NOMO-1 (cell line): Measurements from ENCODE around the gene ZFAND3.
A peak's percentile ranks its signal among the peaks of the same experiment; 100 is the strongest.

Experiments
- DNase-seq, 2 experiments: peaks; one replicate each; lab custom pipeline; 2025; ENCODE audit not compliant: unreplicated experiment in 2 of 2; lab: John Stamatoyannopoulos, UW

ZFAND3 gene

GRCh38 chr6:37965964-37966676, 146.6 kb downstream of the ZFAND3 start:
- no peak for DNase-seq

DNA sequence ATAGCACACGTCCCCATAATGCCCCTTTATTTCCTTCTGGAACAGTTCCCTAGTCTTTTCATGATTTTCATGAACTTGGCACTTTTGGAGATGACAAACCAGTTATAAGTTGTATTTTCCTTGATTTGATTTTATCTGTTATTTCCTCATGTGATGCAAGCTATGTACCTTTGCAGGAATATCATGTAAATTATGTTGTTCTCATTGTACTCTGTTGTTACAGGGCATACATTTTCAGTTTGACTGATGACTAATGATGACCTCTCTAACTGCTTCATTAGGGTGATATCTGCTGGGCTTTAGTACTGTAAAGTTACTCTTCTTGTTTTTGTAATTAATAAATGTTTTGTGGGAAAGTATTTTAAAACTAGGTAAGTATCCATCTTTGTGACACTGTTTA, 147.3 kb downstream of the ZFAND3 start:
- no peak for DNase-seq

DNA sequence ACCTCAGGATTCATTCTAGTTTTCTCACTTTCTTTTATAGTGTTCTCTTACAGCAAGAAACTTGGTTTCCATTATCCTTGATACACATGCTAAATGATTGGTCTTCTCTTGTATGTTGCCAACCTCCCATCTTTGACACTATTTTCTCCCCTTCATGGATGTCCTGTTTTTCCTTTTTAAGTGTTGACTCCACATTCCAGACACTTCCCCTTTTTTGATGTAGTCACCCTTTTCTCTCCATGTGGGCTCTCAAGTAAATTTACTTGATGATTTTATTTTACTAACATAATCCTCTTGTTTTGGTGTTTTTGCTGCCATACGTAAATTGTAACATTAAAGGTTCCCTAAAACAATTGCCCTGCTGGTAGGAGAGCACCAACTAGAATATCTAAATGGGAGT, 148.1 kb downstream of the ZFAND3 start:
- DNase-seq = no peak

- DNase-seq = no peak
Observed at GRCh38 chr6:37971266-37971665, 151.7 kb downstream of the ZFAND3 start.

DNA sequence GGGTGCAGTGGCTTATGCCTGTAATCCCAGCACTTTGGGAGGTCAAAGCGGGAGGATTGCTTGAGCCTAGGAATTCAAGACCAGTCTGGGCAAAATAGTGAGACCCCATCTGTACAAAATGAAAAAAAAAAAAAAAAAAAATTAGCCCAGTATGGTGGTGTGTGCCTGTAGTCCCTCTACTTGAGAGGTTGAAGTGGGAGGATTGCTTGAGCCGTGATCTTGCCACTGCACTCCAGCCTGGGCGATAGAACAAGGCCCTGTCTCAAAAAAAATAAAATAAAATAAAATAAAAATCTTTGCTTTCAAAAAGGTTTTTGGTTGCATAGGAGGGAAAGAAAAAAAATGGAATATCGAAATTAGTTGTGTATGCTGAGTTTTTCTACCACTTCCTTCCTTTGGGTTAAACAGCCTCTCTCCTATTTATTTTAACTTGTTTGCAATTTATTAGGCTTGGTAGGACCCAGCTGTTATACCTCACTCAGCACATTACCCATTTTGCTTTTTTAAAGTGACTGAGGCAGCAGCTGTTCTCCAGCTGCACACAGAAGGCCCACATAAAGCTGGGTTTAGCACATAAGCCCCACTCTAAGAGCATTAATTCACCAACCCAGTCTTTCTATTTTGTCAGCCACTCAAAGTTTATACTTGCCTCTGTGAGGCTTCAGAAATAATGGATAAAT, 152.3 kb downstream of the ZFAND3 start:
- no peak for DNase-seq

GRCh38 chr6:37972994-37973757, 153.6 kb downstream of the ZFAND3 start:
- DNase-seq = no peak

- DNase-seq = no peak
Observed at GRCh38 chr6:37974381-37974780, 154.9 kb downstream of the ZFAND3 start.

GRCh38 chr6:37974943-37975342, 155.4 kb downstream of the ZFAND3 start:
- DNase-seq = no peak

DNA sequence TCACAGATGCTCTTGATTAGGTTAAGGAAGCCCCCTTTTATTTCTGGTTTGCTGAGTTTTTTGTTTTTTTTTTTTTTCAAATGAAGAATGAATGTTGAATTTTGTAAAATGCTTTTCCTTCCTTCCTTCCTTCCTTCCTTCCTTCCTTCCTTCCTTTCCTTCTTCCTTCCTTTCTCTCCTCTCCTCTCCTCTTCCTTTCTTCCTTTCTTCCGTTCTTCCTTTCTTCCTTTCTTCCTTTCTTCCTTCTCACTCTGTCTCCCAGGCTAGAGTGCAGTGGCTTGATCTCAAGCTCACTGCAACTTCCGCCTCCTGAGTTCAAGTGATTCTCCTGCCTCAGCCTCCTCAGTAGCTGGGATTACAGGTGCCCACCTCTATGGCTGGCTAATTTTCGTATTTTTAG, 158.2 kb downstream of the ZFAND3 start:
- DNase-seq = no peak

GRCh38 chr6:37979392-37980221, 160.1 kb downstream of the ZFAND3 start:
- DNase-seq = no peak

- DNase-seq = no peak
Observed at GRCh38 chr6:37980222-37980595, 160.7 kb downstream of the ZFAND3 start.

- no peak for DNase-seq
Observed at GRCh38 chr6:37981626-37982025, 162.1 kb downstream of the ZFAND3 start.

DNA sequence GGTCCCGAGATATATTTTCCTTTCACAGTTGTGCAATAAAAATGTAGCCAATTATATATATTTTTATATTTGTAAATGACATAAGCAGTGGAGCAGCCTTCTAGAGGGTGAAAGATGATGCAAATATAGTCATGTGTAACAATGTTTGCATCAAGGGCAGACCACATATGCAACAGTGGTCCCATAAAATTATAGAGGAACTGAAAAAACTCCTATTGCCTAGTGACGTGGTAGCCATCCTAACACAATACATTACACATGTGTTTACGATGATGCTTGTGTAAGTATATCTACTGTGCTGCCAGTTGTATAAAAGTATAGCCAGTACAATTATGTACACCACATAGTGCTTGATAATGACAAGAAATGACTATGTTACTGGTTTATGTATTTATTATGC, 162.8 kb downstream of the ZFAND3 start:
- peak; percentile 7 to 66 for DNase-seq

- DNase-seq = no peak
Observed at GRCh38 chr6:37983720-37984501, 164.4 kb downstream of the ZFAND3 start.

GRCh38 chr6:37984578-37984977, 165.1 kb downstream of the ZFAND3 start:
- no peak for DNase-seq

DNA sequence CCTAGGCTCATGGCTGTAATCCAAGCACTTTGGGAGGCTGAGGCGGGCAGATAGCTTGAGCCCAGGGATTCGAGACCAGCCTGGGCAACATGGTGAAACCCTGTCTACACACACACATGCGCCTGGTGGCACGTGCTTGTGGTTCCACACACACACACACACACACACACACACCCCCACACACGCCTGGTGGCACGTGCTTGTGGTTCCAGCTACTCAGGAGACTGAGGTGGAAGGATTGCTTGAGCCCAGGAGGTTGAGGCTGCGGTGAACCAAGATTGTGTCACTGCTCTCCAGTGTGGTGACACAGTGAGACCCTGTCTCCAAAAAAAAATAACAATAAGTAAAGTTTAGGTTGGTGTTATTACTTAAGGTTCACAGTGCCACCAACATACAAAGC, 165.8 kb downstream of the ZFAND3 start:
- no peak for DNase-seq

- no peak for DNase-seq
Observed at GRCh38 chr6:37987018-37987417, 167.5 kb downstream of the ZFAND3 start.

DNA sequence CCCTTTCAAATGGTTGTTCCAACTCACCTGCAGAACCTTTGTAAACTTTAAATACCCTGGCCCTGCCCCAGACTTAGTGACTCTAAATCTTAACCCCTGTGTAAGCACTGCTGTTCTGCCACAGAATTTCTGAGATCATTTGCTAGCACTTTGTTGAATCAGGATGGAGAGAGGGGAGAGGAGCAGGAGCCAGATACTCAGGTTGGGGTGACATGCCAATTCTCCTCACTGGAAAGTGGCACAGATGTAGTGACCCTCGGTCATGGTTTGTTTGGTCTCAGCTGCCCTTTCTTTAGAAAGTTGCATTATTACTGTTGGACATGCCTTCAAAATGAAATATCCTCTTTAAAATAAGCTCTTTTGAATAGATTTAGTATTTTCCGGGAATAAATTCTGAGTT, 168.0 kb downstream of the ZFAND3 start:
- DNase-seq = no peak

DNA sequence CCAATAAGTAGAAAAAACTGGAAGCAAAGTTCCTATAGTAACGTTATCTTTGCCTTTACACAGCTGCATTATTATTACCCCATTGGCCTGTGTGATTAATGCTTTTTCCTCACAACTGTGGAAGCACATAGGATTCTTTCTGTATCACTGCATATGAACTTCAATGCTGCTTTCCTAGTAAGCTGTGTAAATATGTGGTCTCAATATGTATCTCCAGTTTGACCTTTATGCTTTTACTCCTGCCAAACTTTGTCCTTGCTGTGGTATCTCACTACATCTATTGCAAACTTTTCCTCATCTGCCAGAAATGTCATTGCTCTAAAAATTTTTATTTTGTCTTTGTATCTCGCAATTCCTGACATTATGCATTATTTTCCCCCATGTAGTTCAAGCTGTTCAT, 168.6 kb downstream of the ZFAND3 start:
- no peak for DNase-seq

DNA sequence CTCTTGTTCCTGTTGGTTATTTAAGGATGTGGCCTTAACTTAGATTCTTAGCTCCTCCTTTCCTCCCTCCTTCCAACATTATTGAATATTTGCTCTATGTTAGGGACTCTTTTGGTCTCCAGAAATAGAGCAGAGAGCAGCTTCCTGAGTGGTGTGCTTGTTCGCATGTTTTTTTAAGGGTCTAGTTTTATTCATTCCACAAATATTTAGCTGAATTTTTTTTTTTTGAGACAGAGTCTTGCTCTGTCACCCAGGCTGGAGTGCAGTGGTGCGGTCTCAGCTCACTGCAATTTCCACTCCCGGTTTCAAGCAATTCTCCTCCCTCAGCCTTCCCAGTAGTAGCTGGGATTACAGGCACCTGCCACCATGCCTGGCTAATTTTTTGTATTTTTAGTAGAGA, 169.2 kb downstream of the ZFAND3 start:
- DNase-seq = no peak
